CD4-positive, alpha-beta T cell treated with Interleukin-10 for 1 hour (primary cell): ENCODE measurements around the gene YY2.

ENCODE experiments used
- DNase-seq: peaks from one replicate; pipeline ENCODE4 v3.0.0-alpha.2; 2020

The YY2 gene

GRCh38 chrX:21881881-21882574, 26.2 kb downstream of the YY2 start:
- DNase-seq, result no peak

- DNase-seq, result no peak
These were observed 27.5 kb downstream of the YY2 start for GRCh38 chrX:21883258-21883657.

GRCh38 chrX:21885568-21885967, 29.8 kb downstream of the YY2 start:
- no peak for DNase-seq

GRCh38 chrX:21905313-21905712, 49.5 kb downstream of the YY2 start:
- no peak for DNase-seq

- DNase-seq, result no peak
These were observed 50.2 kb downstream of the YY2 start for GRCh38 chrX:21905953-21906352.

- DNase-seq, result no peak
These were observed 51.5 kb downstream of the YY2 start for GRCh38 chrX:21907260-21907659.
